Right lung (tissue), 5 donors: ENCODE data around the gene CCDC83. TPM values are rescaled to one million over a fixed set of nuclear protein-coding genes. Genes with fewer than 3 reads are reported as not detected.
"Not testable (repeated sequence)": the region's sequence is repeated elsewhere in the genome, so short reads cannot be mapped to it uniquely, and the experiment has no call there.

Experiments
- DNase-seq, 2 donors: peaks; one replicate each; pipeline ENCODE4 v3.0.0-alpha.2; 2013
- polyA plus RNA-seq, 5 donors: library from polyadenylated mRNA; unstranded; fragments of 120-200 nt; gene quantifications; one replicate each; pipeline versions ENCODE4 v1.2.1 to v1.2.3, GENCODE V29; 2013; ENCODE audit warnings: inconsistent platforms in 1 of 5, low replicate concordance in 1 of 5; ENCODE audit not compliant: insufficient read length in 5 of 5, insufficient read depth in 1 of 5

The CCDC83 gene
- polyA plus RNA-seq, 5 donors: 0.09 TPM; not detected in 4

- DNase-seq: no peak
Observed at GRCh38 chr11:85886089-85887056, 31.2 kb downstream of the CCDC83 start.

GRCh38 chr11:85889108-85889507, 33.9 kb downstream of the CCDC83 start:
- no peak for DNase-seq

GRCh38 chr11:85889676-85890579, 34.7 kb downstream of the CCDC83 start:
- DNase-seq: no peak

- no peak for DNase-seq
Observed at GRCh38 chr11:85893395-85893794, 38.2 kb downstream of the CCDC83 start.

GRCh38 chr11:85896876-85897275, 41.7 kb downstream of the CCDC83 start:
- DNase-seq: no peak

GRCh38 chr11:85898456-85898855, 43.3 kb downstream of the CCDC83 start:
- DNase-seq: no peak

GRCh38 chr11:85902353-85902752, 47.2 kb downstream of the CCDC83 start:
- no peak for DNase-seq

- no peak for DNase-seq
Observed at GRCh38 chr11:85903406-85903805, 48.2 kb downstream of the CCDC83 start.

- no peak for DNase-seq
Observed at GRCh38 chr11:85903811-85904210, 48.6 kb downstream of the CCDC83 start.

- DNase-seq: no peak
Observed at GRCh38 chr11:85912414-85912813, 57.2 kb downstream of the CCDC83 start.

GRCh38 chr11:85913513-85913912, 58.3 kb downstream of the CCDC83 start:
- DNase-seq: no peak

GRCh38 chr11:85914425-85914824, 59.2 kb downstream of the CCDC83 start:
- no peak for DNase-seq

- no peak for DNase-seq
Observed at GRCh38 chr11:85918910-85919794, 64.0 kb downstream of the CCDC83 start.

- no peak for DNase-seq
Observed at GRCh38 chr11:85922367-85922766, 67.2 kb downstream of the CCDC83 start.

GRCh38 chr11:85923455-85923854, 68.3 kb downstream of the CCDC83 start:
- DNase-seq: no peak

- not testable (repeated sequence) for DNase-seq
Observed at GRCh38 chr11:85926653-85927214, 71.6 kb downstream of the CCDC83 start.

- no peak for DNase-seq
Observed at GRCh38 chr11:85930879-85931366, 75.7 kb downstream of the CCDC83 start.

- DNase-seq: no peak
Observed at GRCh38 chr11:85934596-85935169, 79.5 kb downstream of the CCDC83 start.

GRCh38 chr11:85935751-85936150, 80.6 kb downstream of the CCDC83 start:
- no peak for DNase-seq

GRCh38 chr11:85937835-85938234, 82.7 kb downstream of the CCDC83 start:
- no peak for DNase-seq
